NCI-H510A (cell line): ENCODE data around the gene L3MBTL1.

Experiments
- DNase-seq: peaks from one replicate; lab custom pipeline; 2025; lab: John Stamatoyannopoulos, UW

Gene L3MBTL1

DNA sequence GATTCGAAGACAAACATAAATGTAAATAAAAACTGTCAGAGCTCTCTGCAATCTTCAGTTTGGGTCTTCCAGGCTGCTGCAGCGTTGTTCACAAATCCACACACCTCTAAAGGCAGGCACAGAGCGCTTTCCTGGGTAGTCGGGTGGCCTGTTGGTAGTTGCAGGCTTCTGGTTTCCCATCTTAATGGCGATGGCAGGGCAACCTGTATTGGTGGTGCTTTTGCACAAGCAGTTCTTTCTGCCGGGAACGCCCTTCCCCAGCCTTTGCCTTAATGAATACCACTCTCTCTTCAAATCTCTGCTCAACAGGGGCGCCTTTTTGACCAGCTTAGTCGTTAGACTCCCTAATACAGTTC, 82.5 kb downstream of the L3MBTL1 start:
- no peak for DNase-seq

- DNase-seq: peak; percentile 90
These were observed 83.2 kb downstream of the L3MBTL1 start, which contains the start of gene IFT52 for GRCh38 chr20:43590392-43591303. IFT52 (plus strand) TSS chr20:43590937; CDS start chr20:43594699, 3,762 bp downstream.
